ENCODE measurements around the gene DST.

Gene DST

DNA sequence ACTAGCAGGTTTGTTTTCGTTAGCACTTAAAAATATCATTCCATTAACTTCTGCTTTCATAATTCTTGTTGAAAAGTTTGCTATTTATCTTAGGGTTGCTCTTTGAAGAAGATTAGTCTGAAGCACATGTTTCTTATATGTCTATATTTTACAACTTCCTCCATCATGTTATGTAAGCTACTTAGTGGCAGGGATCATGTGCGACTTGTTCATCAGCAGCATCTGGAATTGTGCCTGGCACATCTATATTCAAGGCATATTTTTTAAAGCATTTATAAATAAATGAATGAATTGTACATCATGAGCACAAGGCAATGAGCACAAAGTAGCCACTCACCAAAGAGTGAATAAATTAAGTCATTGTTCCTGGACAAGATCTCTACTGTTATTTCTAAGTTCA, 208.1 kb downstream of the DST start:
- DNase-seq (ENCODE audit: low read depth), result no peak

- no peak for DNase-seq (ENCODE audit: low read depth)
These were observed 209.6 kb downstream of the DST start for GRCh38 chr6:56433119-56433518.

GRCh38 chr6:56432194-56432593, 210.5 kb downstream of the DST start:
- DNase-seq (ENCODE audit: low read depth), result no peak

GRCh38 chr6:56430629-56431600, 211.8 kb downstream of the DST start:
- no peak for DNase-seq (ENCODE audit: low read depth)

DNA sequence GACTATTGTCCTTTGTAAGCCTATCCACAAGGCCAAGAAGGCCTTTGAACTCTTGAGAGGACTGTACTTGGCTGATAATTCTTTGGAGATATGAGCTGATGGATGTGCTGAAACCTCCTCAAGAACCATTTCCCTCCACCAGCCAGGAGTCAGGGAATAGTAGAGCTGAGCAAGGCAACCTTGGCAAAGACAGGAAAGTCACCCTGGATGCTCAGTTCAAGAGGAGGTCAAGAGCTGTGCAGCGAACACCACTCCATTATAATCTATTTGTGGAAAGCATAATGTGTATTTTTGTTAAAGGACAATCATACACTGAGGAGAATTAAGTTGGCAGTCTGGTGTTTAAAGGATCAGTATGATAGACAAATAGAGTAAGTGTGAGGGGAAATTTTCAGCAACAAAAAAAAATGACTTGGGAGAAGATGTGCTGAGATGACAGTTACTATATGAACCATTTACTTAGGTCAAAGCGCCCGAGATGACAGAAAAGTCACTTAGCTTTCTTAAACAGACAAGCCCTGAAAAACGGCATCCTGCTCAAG, 218.1 kb downstream of the DST start:
- no peak for DNase-seq (ENCODE audit: low read depth)

- no peak for DNase-seq (ENCODE audit: low read depth)
These were observed 218.6 kb downstream of the DST start for GRCh38 chr6:56424064-56424463.

GRCh38 chr6:56420296-56420695, 222.4 kb downstream of the DST start:
- no peak for DNase-seq (ENCODE audit: low read depth)

DNA sequence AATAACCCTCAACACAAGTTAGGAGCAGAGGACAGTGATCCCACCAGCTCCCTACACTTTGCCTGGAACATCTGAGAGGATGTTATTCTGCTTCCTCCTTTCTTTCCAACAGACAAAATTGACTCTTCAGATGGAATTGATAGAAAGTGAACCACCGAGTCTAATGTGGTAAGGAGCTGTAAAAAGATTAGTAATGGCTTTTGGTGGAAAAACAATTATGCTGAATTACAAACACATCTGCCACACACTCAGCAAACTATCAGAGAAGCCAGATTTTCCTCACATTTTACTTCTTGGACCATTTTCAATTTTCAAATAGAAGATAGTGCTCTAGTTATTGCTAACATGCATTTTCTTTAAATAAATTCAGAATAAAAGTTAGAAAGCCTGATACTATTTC, 223.5 kb downstream of the DST start:
- no peak for DNase-seq (ENCODE audit: low read depth)

DNA sequence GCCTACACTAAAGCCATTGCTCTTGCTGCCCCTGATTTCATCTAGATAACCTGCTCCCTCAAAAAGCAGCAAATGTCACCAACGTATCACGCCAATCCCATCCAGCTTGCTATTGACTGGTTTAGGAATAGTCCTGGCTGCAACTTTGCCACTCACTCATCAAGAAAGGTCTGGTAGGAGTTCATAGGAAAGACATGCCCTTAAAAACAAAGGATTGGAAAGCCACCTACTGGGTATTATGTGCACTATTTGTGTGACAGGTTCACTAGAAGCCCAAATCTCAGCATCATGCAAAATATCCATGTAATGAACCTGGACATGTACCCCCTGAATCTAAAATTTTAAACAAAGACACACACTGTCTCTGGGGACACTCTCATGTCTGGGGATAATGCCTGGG, 224.9 kb downstream of the DST start:
- DNase-seq (ENCODE audit: low read depth), result no peak

- no peak for DNase-seq (ENCODE audit: low read depth)
These were observed 226.4 kb downstream of the DST start for GRCh38 chr6:56416247-56416646.

- DNase-seq (ENCODE audit: low read depth), result no peak
These were observed 233.7 kb downstream of the DST start for GRCh38 chr6:56408976-56409375.

All from ELR (cell line).